ENCODE measurements around the gene SUSD3. TPM values are rescaled to one million over a fixed set of nuclear protein-coding genes. Genes with fewer than 3 reads are reported as not detected.
"Not testable (repeated sequence)": the region's sequence is repeated elsewhere in the genome, so short reads cannot be mapped to it uniquely, and the experiment has no call there.

Gene SUSD3
- 2.9 TPM for polyA plus RNA-seq (2013, experiment 1 of 2)
- 6.1 TPM for polyA plus RNA-seq (2013, experiment 2 of 2)

GRCh38 chr9:93058355-93059010 is at the start of gene SUSD3:
TSS of gene SUSD3 (plus strand) at chr9:93058701. CDS start at chr9:93058743, 42 bp downstream.
- Histone ChIP-seq H3K27me3 (ENCODE audit: insufficient read depth, low read length) (peaks cover 17% of the 10 kb centered on the region), H3K9me3 (ENCODE audit: insufficient read depth, low read depth, low read length) (no peaks in the 10 kb centered on the region), H3K9ac (ENCODE audit: low read depth, low read length) (no peak within 1 kb of the TSS), H3K27ac (ENCODE audit: low read depth, low read length) (no peak within 1 kb of the TSS), H3K4me3 (ENCODE audit: low read length) (peak within 1 kb of the TSS; percentile 49), H3K4me1 (ENCODE audit: insufficient read depth, low read length) (peaks cover 8% of the 10 kb centered on the region), H3K36me3 (ENCODE audit: insufficient read depth, low read length) (no peaks in the 10 kb centered on the region)
- 1% methylated on average over 55 of the region's 55 CpGs for WGBS

- WGBS: 90% methylated on average over 21 of the region's 21 CpGs
- no peaks in the 10 kb centered on the region for H3K4me1 ChIP-seq (ENCODE audit: insufficient read depth, low read length)
- H3K4me3 ChIP-seq (ENCODE audit: low read length): no peak overlapping the region
- H3K9me3 ChIP-seq (ENCODE audit: insufficient read depth, low read depth, low read length): no peaks in the 10 kb centered on the region
- H3K27ac ChIP-seq (ENCODE audit: low read depth, low read length): no peak overlapping the region
- no peaks in the 10 kb centered on the region for H3K27me3 ChIP-seq (ENCODE audit: insufficient read depth, low read length)
- H3K9ac ChIP-seq (ENCODE audit: low read depth, low read length): no peak overlapping the region
- no peaks in the 10 kb centered on the region for H3K36me3 ChIP-seq (ENCODE audit: insufficient read depth, low read length)
Measured at GRCh38 chr9:93009337-93010015, 49.0 kb upstream of the SUSD3 start.

GRCh38 chr9:93010056-93010455 is 48.4 kb upstream of the SUSD3 start:
- Histone ChIP-seq H3K4me1 (ENCODE audit: insufficient read depth, low read length) (no peaks in the 10 kb centered on the region), H3K27ac (ENCODE audit: low read depth, low read length) (no peak overlapping the region), H3K9ac (ENCODE audit: low read depth, low read length) (no peak overlapping the region), H3K4me3 (ENCODE audit: low read length) (no peak overlapping the region), H3K36me3 (ENCODE audit: insufficient read depth, low read length) (no peaks in the 10 kb centered on the region), H3K9me3 (ENCODE audit: insufficient read depth, low read depth, low read length) (no peaks in the 10 kb centered on the region), H3K27me3 (ENCODE audit: insufficient read depth, low read length) (no peaks in the 10 kb centered on the region)
- 91% methylated on average over 13 of the region's 13 CpGs for WGBS

- Histone ChIP-seq H3K27me3 (ENCODE audit: insufficient read depth, low read length) (no peaks in the 10 kb centered on the region), H3K9ac (ENCODE audit: low read depth, low read length) (no peak overlapping the region), H3K27ac (ENCODE audit: low read depth, low read length) (no peak overlapping the region), H3K36me3 (ENCODE audit: insufficient read depth, low read length) (no peaks in the 10 kb centered on the region), H3K9me3 (ENCODE audit: insufficient read depth, low read depth, low read length) (no peaks in the 10 kb centered on the region), H3K4me3 (ENCODE audit: low read length) (no peak overlapping the region), H3K4me1 (ENCODE audit: insufficient read depth, low read length) (no peaks in the 10 kb centered on the region)
- whole genome bisulfite sequencing: 85% methylated on average over 4 of the region's 4 CpGs
Measured at GRCh38 chr9:93010704-93011103, 47.8 kb upstream of the SUSD3 start.

GRCh38 chr9:93011114-93011513 is 47.4 kb upstream of the SUSD3 start:
- H3K9me3 ChIP-seq (ENCODE audit: insufficient read depth, low read depth, low read length): no peaks in the 10 kb centered on the region
- 95% methylated on average over 7 of the region's 8 CpGs for WGBS
- H3K4me3 ChIP-seq (ENCODE audit: low read length): no peak overlapping the region
- no peak overlapping the region for H3K27ac ChIP-seq (ENCODE audit: low read depth, low read length)
- H3K4me1 ChIP-seq (ENCODE audit: insufficient read depth, low read length): no peaks in the 10 kb centered on the region
- no peaks in the 10 kb centered on the region for H3K36me3 ChIP-seq (ENCODE audit: insufficient read depth, low read length)
- no peaks in the 10 kb centered on the region for H3K27me3 ChIP-seq (ENCODE audit: insufficient read depth, low read length)
- H3K9ac ChIP-seq (ENCODE audit: low read depth, low read length): no peak overlapping the region

- Histone ChIP-seq H3K9me3 (ENCODE audit: insufficient read depth, low read depth, low read length) (no peaks in the 10 kb centered on the region), H3K27me3 (ENCODE audit: insufficient read depth, low read length) (no peaks in the 10 kb centered on the region), H3K9ac (ENCODE audit: low read depth, low read length) (no peak overlapping the region), H3K4me1 (ENCODE audit: insufficient read depth, low read length) (no peaks in the 10 kb centered on the region; the same call in 1 of the 2 replicates), H3K4me3 (ENCODE audit: low read length) (no peak overlapping the region), H3K27ac (ENCODE audit: low read depth, low read length) (no peak overlapping the region), H3K36me3 (ENCODE audit: insufficient read depth, low read length) (no peaks in the 10 kb centered on the region)
- 94% methylated on average over 14 of the region's 14 CpGs for WGBS
Measured at GRCh38 chr9:93012963-93013855, 45.3 kb upstream of the SUSD3 start.

- Histone ChIP-seq H3K9me3 (ENCODE audit: insufficient read depth, low read depth, low read length) (no peaks in the 10 kb centered on the region), H3K4me3 (ENCODE audit: low read length) (no peak overlapping the region), H3K4me1 (ENCODE audit: insufficient read depth, low read length) (no peaks in the 10 kb centered on the region; the same call in 1 of the 2 replicates), H3K27ac (ENCODE audit: low read depth, low read length) (no peak overlapping the region), H3K9ac (ENCODE audit: low read depth, low read length) (no peak overlapping the region), H3K27me3 (ENCODE audit: insufficient read depth, low read length) (no peaks in the 10 kb centered on the region), H3K36me3 (ENCODE audit: insufficient read depth, low read length) (no peaks in the 10 kb centered on the region)
- 76% methylated on average over 10 of the region's 13 CpGs for WGBS
Measured at GRCh38 chr9:93013856-93014582, 44.5 kb upstream of the SUSD3 start.

GRCh38 chr9:93015190-93015589 is 43.3 kb upstream of the SUSD3 start:
- not testable (repeated sequence) for H3K4me1 ChIP-seq (ENCODE audit: insufficient read depth, low read length); H3K9me3 ChIP-seq (ENCODE audit: insufficient read depth, low read depth, low read length); H3K36me3 ChIP-seq (ENCODE audit: insufficient read depth, low read length); H3K27ac ChIP-seq (ENCODE audit: low read depth, low read length); H3K9ac ChIP-seq (ENCODE audit: low read depth, low read length); H3K27me3 ChIP-seq (ENCODE audit: insufficient read depth, low read length); H3K4me3 ChIP-seq (ENCODE audit: low read length)
- 86% methylated on average over 8 of the region's 10 CpGs for WGBS

- no peaks in the 10 kb centered on the region for H3K9me3 ChIP-seq (ENCODE audit: insufficient read depth, low read depth, low read length)
- H3K27ac ChIP-seq (ENCODE audit: low read depth, low read length): no peak overlapping the region
- H3K4me1 ChIP-seq (ENCODE audit: insufficient read depth, low read length): no peaks in the 10 kb centered on the region; the same call in 1 of the 2 replicates
- WGBS: 95% methylated on average over 9 of the region's 9 CpGs
- no peak overlapping the region for H3K9ac ChIP-seq (ENCODE audit: low read depth, low read length)
- no peak overlapping the region for H3K4me3 ChIP-seq (ENCODE audit: low read length)
- no peaks in the 10 kb centered on the region for H3K36me3 ChIP-seq (ENCODE audit: insufficient read depth, low read length)
- no peaks in the 10 kb centered on the region for H3K27me3 ChIP-seq (ENCODE audit: insufficient read depth, low read length)
Measured at GRCh38 chr9:93017621-93018020, 40.9 kb upstream of the SUSD3 start.

GRCh38 chr9:93020151-93020550 is 38.4 kb upstream of the SUSD3 start:
- no peaks in the 10 kb centered on the region; the same call in 1 of the 2 replicates for H3K4me1 ChIP-seq (ENCODE audit: insufficient read depth, low read length)
- no peaks in the 10 kb centered on the region for H3K36me3 ChIP-seq (ENCODE audit: insufficient read depth, low read length)
- no peaks in the 10 kb centered on the region for H3K9me3 ChIP-seq (ENCODE audit: insufficient read depth, low read depth, low read length)
- WGBS: 91% methylated on average over 11 of the region's 11 CpGs
- H3K27ac ChIP-seq (ENCODE audit: low read depth, low read length): no peak overlapping the region
- H3K27me3 ChIP-seq (ENCODE audit: insufficient read depth, low read length): no peaks in the 10 kb centered on the region
- H3K4me3 ChIP-seq (ENCODE audit: low read length): no peak overlapping the region
- no peak overlapping the region for H3K9ac ChIP-seq (ENCODE audit: low read depth, low read length)
